Activated B cell treated with CpG ODN at 0.5 μM for 24 hours (primary cell): Measurements from ENCODE around the gene DCTN1. TPM values are rescaled to one million over a fixed set of nuclear protein-coding genes. Genes with fewer than 3 reads are reported as not detected.

ENCODE experiments used
- ATAC-seq: fragments of 200-7000 bp; cut with Tn5 transposase; one replicate; pipeline ENCODE4 v1.10.0; 2021; ENCODE audit warnings: low read depth, mild to moderate bottlenecking, moderate library complexity
- CTCF ChIA-PET: fragments of 350-600 bp; sonication (Branson Sonifier 250); formaldehyde crosslinking; loops from one replicate; lab custom pipeline; 2021; ENCODE audit warnings: antibody characterized with exemption; lab: Charles Lee
- POLR2A ChIA-PET: fragments of 350-600 bp; sonication (Branson Sonifier 250); formaldehyde crosslinking; loops from one replicate; lab custom pipeline; 2021; ENCODE audit warnings: antibody characterized with exemption; lab: Charles Lee
- DNase-seq: peaks from one replicate; pipeline ENCODE4 v3.0.0; 2022
- H3K27ac Mint-ChIP-seq: one replicate; pipeline ENCODE4 v1.8.0; 2020; ENCODE audit warnings: mixed read lengths
- H3K27me3 Mint-ChIP-seq: one replicate; pipeline ENCODE4 v1.8.0; 2021; ENCODE audit warnings: mixed read lengths
- H3K36me3 Mint-ChIP-seq: one replicate; pipeline ENCODE4 v1.8.0; 2021; ENCODE audit warnings: low read depth, mixed read lengths
- H3K4me1 Mint-ChIP-seq: one replicate; pipeline ENCODE4 v1.8.0; 2021; ENCODE audit warnings: mixed read lengths
- H3K4me3 Mint-ChIP-seq: one replicate; pipeline ENCODE4 v1.8.0; 2020; ENCODE audit warnings: mild to moderate bottlenecking, mixed read lengths
- H3K9me3 Mint-ChIP-seq: one replicate; pipeline ENCODE4 v1.8.0; 2020; ENCODE audit warnings: mixed read lengths
- intact Hi-C: fragments of 100-400 bp; cut with micrococcal nuclease; formaldehyde crosslinking; loops from one replicate; pipeline ENCODE4 v1.15.1; 2024
- total RNA-seq: library from RNA; stranded (reverse); gene quantifications from 2 replicates; pipeline ENCODE4 v1.2.3, GENCODE V29; 2022
- TF ChIP-seq, protein P1 (sequence below): fragments of 200-600 bp; IDR thresholded peaks from one replicate; pipeline ENCODE4 v1.8.0; 2022; ENCODE audit warnings: antibody characterized with exemption, mild to moderate bottlenecking

DCTN1 gene
- total RNA-seq, 1 donor from 2014 or later: 137 TPM

DNA sequence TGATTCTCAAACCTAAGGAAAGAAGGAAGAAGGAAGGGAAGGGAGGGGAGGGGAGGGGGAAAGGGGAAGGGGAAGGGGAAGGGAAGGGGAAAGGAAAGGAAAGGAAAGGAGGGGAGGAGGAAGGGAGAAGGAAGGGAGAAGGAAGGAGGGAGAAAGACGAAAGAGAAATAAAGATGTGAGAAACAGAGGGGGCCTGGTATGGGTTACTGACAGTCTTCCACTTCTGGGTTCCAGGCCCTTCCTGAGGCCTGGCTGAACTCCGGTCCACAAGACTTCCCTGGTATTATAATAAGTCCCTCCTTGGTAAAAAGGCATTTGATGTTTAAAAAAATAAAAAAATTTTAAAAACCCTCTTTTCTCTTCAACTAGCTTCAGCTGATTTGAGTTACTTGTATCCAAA is 54.3 kb downstream of the DCTN1 start:
- Mint-ChIP-seq H3K27me3 (no peaks in the 10 kb centered on the region), H3K9me3 (no peaks in the 10 kb centered on the region), H3K4me3 (no peak overlapping the region), H3K27ac (no peak overlapping the region), H3K36me3 (no peaks in the 10 kb centered on the region), H3K4me1 (no peaks in the 10 kb centered on the region)
- TF ChIP-seq, protein P1, sequence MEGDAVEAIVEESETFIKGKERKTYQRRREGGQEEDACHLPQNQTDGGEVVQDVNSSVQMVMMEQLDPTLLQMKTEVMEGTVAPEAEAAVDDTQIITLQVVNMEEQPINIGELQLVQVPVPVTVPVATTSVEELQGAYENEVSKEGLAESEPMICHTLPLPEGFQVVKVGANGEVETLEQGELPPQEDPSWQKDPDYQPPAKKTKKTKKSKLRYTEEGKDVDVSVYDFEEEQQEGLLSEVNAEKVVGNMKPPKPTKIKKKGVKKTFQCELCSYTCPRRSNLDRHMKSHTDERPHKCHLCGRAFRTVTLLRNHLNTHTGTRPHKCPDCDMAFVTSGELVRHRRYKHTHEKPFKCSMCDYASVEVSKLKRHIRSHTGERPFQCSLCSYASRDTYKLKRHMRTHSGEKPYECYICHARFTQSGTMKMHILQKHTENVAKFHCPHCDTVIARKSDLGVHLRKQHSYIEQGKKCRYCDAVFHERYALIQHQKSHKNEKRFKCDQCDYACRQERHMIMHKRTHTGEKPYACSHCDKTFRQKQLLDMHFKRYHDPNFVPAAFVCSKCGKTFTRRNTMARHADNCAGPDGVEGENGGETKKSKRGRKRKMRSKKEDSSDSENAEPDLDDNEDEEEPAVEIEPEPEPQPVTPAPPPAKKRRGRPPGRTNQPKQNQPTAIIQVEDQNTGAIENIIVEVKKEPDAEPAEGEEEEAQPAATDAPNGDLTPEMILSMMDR: no peak
- intact Hi-C loops: no loop called here
- DNase-seq (no peak), ATAC-seq (no peak)
- ChIA-PET CTCF (interaction anchor here (3.2 kb wide), 1 partner anchor 9 kb away, joined by 18 read pairs; no protein-coding TSS in a partner anchor), POLR2A (no interaction called here)

- H3K27me3 Mint-ChIP-seq: no peaks in the 10 kb centered on the region
- DNase-seq (no peak), ATAC-seq (no peak)
- no peaks in the 10 kb centered on the region for H3K36me3 Mint-ChIP-seq
- intact Hi-C loops: no loop called here
- no peak overlapping the region for H3K4me3 Mint-ChIP-seq
- H3K4me1 Mint-ChIP-seq: no peaks in the 10 kb centered on the region
- POLR2A ChIA-PET: no interaction called here
- H3K27ac Mint-ChIP-seq: no peak overlapping the region
- CTCF ChIA-PET: no interaction called here
- H3K9me3 Mint-ChIP-seq: no peaks in the 10 kb centered on the region
- TF ChIP-seq, protein P1: no peak
Observed at GRCh38 chr2:74321737-74322136, 58.4 kb downstream of the DCTN1 start.

DNA sequence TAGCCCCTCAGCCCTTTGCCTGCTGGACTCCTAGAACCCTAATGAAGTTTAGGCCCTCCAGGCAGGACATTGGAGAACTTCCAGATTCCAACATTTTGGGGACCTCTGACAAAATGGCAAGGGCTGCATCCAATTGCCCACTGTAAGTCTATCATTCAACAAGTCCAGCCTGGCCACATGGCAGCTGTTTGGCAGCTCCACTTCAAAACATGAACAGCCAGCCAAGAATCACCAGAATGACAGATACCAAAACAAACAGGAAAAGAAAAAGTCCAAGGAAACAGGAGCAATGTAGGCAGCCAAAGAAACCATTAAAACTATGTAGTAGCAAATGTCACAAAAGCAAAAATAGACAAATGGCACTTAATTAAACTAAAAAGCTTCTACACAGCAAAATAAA is 62.4 kb downstream of the DCTN1 start:
- TF ChIP-seq, protein P1: no peak
- Mint-ChIP-seq H3K27me3 (no peaks in the 10 kb centered on the region), H3K4me3 (no peak overlapping the region), H3K4me1 (no peaks in the 10 kb centered on the region), H3K36me3 (peaks cover 10% of the 10 kb centered on the region), H3K27ac (no peak overlapping the region), H3K9me3 (no peaks in the 10 kb centered on the region)
- ChIA-PET POLR2A (interaction anchor here (0.6 kb wide), 1 partner anchor 25 kb away, joined by 3 read pairs; no protein-coding TSS in a partner anchor), CTCF (no interaction called here)
- intact Hi-C loops: no loop called here
- ATAC-seq (no peak), DNase-seq (no peak)

DNA sequence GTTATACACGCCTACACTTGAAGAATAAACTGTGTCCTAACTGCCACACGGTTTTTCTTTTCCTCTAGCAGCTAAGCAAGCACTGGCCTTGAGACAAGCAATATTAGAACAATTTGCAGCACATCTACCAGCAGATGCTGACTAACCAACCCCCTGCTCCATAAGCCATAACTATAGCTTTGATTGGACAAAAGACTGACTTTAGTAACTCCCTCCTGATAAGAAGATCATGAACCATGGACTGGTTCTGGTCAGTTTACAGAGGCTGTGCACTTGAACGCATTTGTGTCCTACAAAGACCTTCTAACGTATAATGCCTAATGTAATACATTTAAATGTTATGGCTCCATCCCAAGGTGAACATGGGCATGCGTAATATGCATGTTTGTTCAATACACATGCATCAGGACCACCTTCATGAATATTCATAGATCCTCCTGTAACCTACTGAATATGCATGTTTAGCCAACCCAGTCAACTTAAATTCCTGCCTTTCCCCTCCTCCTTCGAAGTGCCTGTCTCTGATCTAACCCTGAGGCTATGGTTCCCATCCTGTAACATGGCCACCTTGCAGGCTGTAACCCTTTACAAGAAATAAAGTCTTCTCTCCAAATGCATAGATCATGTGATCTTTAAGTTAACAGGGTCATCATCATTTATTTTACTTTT is 63.4 kb downstream of the DCTN1 start:
- ATAC-seq (no peak), DNase-seq (no peak)
- Mint-ChIP-seq H3K4me3 (no peak overlapping the region), H3K27me3 (no peaks in the 10 kb centered on the region), H3K4me1 (no peaks in the 10 kb centered on the region), H3K9me3 (no peaks in the 10 kb centered on the region), H3K36me3 (peaks cover 10% of the 10 kb centered on the region), H3K27ac (no peak overlapping the region)
- ChIA-PET CTCF (no interaction called here), POLR2A (no interaction called here)
- TF ChIP-seq, protein P1: no peak
- intact Hi-C loops: no loop called here

DNA sequence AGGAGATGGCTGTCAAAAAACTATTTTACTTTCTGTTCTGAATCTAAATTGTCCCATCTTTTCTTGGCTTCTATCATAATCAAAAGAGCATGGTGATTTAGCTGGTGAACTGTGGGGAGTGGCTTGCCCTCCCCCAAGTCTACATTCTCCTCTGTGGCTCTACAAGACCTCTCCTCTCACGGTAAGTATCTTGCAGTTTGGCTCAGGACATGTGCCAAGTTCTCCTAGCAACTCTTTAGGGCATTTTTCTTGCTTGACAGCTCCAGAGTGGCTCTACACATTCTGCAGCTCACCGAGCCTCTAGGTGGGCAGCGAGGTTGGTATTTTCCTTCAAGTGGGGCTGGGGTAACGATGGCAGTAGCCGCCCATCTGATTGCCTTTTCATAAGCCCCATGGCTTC is 66.0 kb downstream of the DCTN1 start:
- no peaks in the 10 kb centered on the region for H3K9me3 Mint-ChIP-seq
- intact Hi-C loops: no loop called here
- TF ChIP-seq, protein P1: no peak
- ChIA-PET CTCF (no interaction called here), POLR2A (no interaction called here)
- peaks cover 11% of the 10 kb centered on the region for H3K36me3 Mint-ChIP-seq
- no peaks in the 10 kb centered on the region for H3K4me1 Mint-ChIP-seq
- H3K27ac Mint-ChIP-seq: no peak overlapping the region
- H3K27me3 Mint-ChIP-seq: no peaks in the 10 kb centered on the region
- H3K4me3 Mint-ChIP-seq: no peak overlapping the region
- no peak for DNase-seq
- ATAC-seq: no peak
